ENCODE data around the gene ZNF277. TPM values are rescaled to one million over a fixed set of nuclear protein-coding genes. Genes with fewer than 3 reads are reported as not detected.
A peak's percentile ranks its signal among the peaks of the same experiment; 100 is the strongest.

The ZNF277 gene
- total RNA-seq, 1 donor from 2014 or later, result 14.0 TPM

DNA sequence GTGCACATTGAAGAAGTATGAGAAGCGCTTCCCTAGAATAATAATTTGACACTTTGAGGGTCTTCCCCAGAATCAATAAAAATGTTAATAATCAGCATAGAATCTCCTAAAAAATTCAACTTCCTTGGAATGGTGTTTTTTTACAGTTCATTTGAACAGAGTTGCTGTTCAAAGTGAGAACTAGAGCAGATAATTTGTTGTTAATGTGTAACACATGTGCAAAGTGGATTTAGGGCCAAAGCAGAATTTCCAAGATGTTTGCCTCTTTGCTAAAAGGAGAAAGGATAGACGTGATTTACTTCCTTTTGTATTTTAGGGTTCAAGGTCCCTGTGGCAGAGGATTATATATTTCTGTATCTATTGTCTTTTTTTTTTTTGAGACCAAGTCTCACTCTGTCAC is 73.8 kb downstream of the ZNF277 start:
- intact Hi-C loops (cut with micrococcal nuclease), result no loop called here
- no peak overlapping the region for H3K4me3 Mint-ChIP-seq
- H3K4me1 Mint-ChIP-seq (ENCODE audit: low read depth), result no peaks in the 10 kb centered on the region
- DNase-seq (ENCODE audit: low spot score), result no peak
- H3K36me3 Mint-ChIP-seq (ENCODE audit: low read depth), result no peaks in the 10 kb centered on the region
- no peaks in the 10 kb centered on the region for H3K27me3 Mint-ChIP-seq (ENCODE audit: insufficient read depth)
- H3K27ac Mint-ChIP-seq, result no peak overlapping the region
- H3K9me3 Mint-ChIP-seq, result no peaks in the 10 kb centered on the region

DNA sequence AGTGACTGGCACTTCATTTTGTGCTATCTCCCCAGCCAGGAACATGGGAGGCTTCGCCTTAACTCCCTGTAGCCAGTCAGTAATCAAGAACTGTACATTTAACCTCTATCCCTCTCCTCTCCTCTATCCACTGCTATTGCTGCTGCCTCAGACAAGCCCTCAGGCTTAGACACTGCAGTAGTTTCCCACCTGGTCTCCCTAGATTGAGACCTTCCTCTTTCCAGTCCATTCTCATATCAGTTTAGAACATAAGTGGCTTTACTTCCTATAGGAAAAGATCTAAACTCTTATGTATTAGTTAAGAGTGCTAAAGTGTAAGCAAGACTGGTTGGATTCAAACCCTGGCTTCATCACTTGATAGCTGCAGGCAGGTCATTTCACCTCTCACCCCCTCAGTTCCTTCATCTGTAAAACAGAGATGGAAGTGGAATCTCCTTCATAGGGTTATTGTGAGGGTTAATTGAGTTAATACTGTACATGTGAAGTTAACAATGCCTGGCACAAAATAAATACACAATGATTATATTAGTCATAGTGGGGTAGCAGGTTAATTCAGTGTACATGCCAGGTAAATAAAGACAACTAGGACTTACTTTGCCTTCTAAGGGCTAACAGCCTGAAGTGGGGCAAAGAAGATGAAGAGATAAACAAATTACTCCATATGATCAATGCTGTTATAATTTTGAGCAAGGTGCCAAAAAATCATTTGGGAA is 76.1 kb downstream of the ZNF277 start:
- Mint-ChIP-seq H3K4me1 (ENCODE audit: low read depth) (peaks cover 8% of the 10 kb centered on the region), H3K4me3 (no peak overlapping the region), H3K9me3 (no peaks in the 10 kb centered on the region), H3K27me3 (ENCODE audit: insufficient read depth) (no peaks in the 10 kb centered on the region), H3K27ac (no peak overlapping the region), H3K36me3 (ENCODE audit: low read depth) (peaks cover 4% of the 10 kb centered on the region)
- intact Hi-C loops (cut with micrococcal nuclease), result no loop called here
- DNase-seq (ENCODE audit: low spot score), result no peak

DNA sequence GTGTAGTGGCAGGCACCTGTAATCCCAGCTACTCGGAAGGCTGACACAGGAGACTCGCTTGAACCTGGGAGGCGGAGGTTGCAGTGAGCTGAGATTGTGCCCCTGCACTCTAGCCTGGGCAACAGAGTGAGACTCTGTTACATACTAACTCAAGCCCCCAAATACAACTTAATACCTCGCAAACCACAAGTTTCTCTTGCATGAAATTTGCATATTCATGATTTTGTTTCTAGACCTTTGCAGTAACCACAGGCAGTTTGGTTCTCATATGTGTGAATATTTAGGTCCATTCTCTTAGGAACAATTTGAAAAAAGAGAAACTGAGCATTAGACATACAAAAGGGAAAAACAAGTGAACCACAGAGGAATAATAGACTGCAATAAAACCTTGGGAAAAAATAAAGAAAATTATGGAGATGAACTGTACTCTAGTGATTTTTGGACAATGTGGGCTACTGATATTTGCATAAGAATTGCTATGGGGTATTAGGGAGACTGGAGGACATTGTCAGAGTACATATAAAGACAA is 77.0 kb downstream of the ZNF277 start:
- no peaks in the 10 kb centered on the region for H3K9me3 Mint-ChIP-seq
- no peaks in the 10 kb centered on the region for H3K27me3 Mint-ChIP-seq (ENCODE audit: insufficient read depth)
- intact Hi-C loops (cut with micrococcal nuclease), result no loop called here
- H3K36me3 Mint-ChIP-seq (ENCODE audit: low read depth), result peaks cover 8% of the 10 kb centered on the region
- DNase-seq (ENCODE audit: low spot score), result no peak
- no peak overlapping the region for H3K27ac Mint-ChIP-seq
- H3K4me3 Mint-ChIP-seq, result no peak overlapping the region
- peaks cover 8% of the 10 kb centered on the region for H3K4me1 Mint-ChIP-seq (ENCODE audit: low read depth)

DNA sequence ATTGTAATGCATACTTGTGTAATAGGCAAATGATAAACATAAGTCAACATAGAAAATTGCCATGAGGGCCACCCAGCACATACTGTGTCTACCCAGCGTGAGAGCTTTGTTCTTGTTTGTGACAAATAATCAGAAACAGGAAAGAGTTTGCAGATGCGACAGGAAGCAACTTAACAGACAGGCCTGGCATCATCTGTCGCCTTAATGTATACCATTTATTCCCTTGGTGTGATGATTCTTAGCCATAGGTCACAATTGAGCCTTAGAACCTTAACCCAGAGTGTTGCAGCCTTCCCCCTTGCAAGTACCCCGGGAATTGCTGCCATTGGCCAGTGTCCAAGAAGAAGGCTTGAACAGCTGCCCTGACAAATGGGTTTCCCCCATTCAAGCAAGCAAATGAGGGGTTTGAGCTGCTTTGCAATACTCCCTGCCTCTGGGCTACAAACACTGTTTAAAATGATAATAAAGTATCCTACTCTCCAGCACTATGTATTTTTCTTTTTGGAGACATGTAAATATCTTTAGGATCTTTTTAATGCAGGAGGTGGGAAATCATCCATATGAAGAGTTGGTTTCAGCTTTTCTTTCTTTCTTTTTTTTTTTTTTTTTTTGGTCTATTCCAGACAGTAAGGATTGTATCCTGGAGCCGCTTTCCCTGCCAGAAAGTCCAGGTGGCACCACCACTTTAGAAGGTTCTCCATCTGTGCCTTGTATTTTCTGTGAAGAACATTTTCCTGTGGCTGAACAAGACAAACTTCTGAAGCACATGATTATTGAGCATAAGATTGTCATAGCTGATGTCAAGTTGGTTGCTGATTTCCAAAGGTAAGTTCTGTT is 80.0 kb downstream of the ZNF277 start:
- Mint-ChIP-seq H3K4me3 (no peak overlapping the region), H3K27me3 (ENCODE audit: insufficient read depth) (peaks cover 1% of the 10 kb centered on the region), H3K4me1 (ENCODE audit: low read depth) (peaks cover 8% of the 10 kb centered on the region), H3K27ac (no peak overlapping the region), H3K36me3 (ENCODE audit: low read depth) (peaks cover 10% of the 10 kb centered on the region), H3K9me3 (no peaks in the 10 kb centered on the region)
- no peak for DNase-seq (ENCODE audit: low spot score)
- intact Hi-C loops (cut with micrococcal nuclease), result no loop called here

DNA sequence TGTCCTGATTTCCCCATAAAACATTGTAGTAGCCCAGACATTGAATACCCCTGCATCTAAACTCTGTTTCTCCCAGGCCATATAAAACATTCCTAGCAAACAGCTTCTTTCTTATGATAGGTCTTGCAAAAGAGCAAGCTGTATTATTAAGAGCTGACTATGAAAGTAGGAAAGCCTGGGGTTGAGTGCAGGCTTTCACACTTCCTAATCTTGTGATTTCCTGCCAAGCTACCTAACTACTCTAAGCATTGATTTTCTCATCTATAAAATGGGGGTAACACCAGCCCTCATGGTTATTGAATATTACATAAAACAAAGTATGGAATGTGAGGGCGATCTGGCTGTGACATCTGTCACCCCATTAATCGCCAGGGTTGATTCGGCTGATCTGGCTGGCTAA is 81.8 kb downstream of the ZNF277 start:
- Mint-ChIP-seq H3K36me3 (ENCODE audit: low read depth) (peaks cover 10% of the 10 kb centered on the region), H3K27ac (no peak overlapping the region), H3K27me3 (ENCODE audit: insufficient read depth) (peaks cover 1% of the 10 kb centered on the region), H3K4me3 (no peak overlapping the region), H3K4me1 (ENCODE audit: low read depth) (peaks cover 8% of the 10 kb centered on the region), H3K9me3 (no peaks in the 10 kb centered on the region)
- intact Hi-C loops (cut with micrococcal nuclease), result no loop called here
- no peak for DNase-seq (ENCODE audit: low spot score)

DNA sequence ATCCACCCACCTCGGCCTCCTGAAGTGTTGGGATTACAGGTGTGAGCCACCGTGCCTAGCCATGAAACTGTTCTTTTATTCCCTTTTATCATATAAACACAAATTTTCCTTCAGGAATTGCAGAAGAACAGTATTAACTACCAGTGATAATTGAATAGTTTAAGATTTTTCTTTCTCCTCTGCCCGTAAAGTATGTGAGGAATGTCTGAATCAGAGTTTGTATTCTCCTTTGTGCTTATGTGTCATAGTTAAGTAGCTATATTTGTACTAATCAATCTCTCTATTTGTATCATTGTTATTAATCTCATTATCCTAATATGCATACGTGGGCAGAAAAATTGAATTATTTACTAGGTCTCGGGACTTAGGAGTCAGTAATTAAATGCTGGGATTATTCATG is 83.6 kb downstream of the ZNF277 start:
- H3K4me1 Mint-ChIP-seq (ENCODE audit: low read depth), result peaks cover 8% of the 10 kb centered on the region
- intact Hi-C loops (cut with micrococcal nuclease), result no loop called here
- H3K4me3 Mint-ChIP-seq, result no peak overlapping the region
- H3K27me3 Mint-ChIP-seq (ENCODE audit: insufficient read depth), result peaks cover 1% of the 10 kb centered on the region
- H3K36me3 Mint-ChIP-seq (ENCODE audit: low read depth), result peaks cover 10% of the 10 kb centered on the region
- no peaks in the 10 kb centered on the region for H3K9me3 Mint-ChIP-seq
- H3K27ac Mint-ChIP-seq, result no peak overlapping the region
- DNase-seq (ENCODE audit: low spot score), result no peak

DNA sequence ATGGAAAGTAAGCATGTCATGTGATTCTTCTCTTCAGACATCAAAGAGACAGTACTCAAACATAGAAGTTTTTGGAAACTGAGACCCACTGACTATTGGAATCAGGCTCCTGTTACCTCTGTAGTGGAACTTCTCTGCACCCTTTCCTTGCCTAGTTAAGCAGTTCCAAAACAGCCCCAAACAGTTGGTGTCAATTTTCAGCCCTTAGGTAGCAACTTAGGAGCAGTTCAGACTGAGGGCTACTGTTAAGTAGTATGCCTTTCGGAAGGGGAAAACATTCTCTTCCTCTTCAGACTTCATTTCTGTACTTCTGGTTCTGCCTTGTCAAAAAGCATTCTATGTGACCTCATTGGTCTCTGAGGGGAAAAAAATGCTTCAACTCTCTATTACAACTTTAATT is 85.7 kb downstream of the ZNF277 start:
- no peak overlapping the region for H3K27ac Mint-ChIP-seq

DNA sequence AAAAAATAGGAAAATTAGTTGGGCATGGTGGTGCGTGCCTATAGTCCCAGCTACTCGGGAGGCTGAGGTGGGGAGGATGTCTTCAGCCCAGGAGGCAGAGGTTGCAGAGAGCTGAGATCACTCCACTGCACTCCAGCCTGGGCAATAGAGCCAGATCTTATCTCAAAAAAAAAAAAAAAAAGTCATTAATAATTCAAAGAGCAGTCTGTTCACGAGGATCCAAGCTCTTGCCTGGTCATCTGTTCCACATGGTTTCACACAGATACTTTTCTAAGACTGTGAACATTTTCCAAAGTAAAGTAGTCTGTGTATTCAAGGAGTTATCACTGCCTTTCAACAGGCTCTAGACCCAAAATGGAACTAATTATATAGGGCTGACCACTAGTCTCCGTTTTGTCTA is 86.9 kb downstream of the ZNF277 start:
- no peak overlapping the region for H3K4me3 Mint-ChIP-seq
- H3K9me3 Mint-ChIP-seq, result no peaks in the 10 kb centered on the region
- no peaks in the 10 kb centered on the region for H3K4me1 Mint-ChIP-seq (ENCODE audit: low read depth)
- H3K36me3 Mint-ChIP-seq (ENCODE audit: low read depth), result peaks cover 4% of the 10 kb centered on the region
- peaks cover 1% of the 10 kb centered on the region for H3K27me3 Mint-ChIP-seq (ENCODE audit: insufficient read depth)
- DNase-seq (ENCODE audit: low spot score), result no peak
- H3K27ac Mint-ChIP-seq, result no peak overlapping the region
- intact Hi-C loops (cut with micrococcal nuclease), result no loop called here

More for the DNA sequence above, 85.7 kb downstream of the ZNF277 start:
- Mint-ChIP-seq H3K36me3 (ENCODE audit: low read depth) (peaks cover 7% of the 10 kb centered on the region), H3K9me3 (no peaks in the 10 kb centered on the region), H3K27me3 (ENCODE audit: insufficient read depth) (peaks cover 1% of the 10 kb centered on the region), H3K4me1 (ENCODE audit: low read depth) (no peaks in the 10 kb centered on the region), H3K4me3 (no peak overlapping the region)
- intact Hi-C loops (cut with micrococcal nuclease), result no loop called here
- no peak for DNase-seq (ENCODE audit: low spot score)

DNA sequence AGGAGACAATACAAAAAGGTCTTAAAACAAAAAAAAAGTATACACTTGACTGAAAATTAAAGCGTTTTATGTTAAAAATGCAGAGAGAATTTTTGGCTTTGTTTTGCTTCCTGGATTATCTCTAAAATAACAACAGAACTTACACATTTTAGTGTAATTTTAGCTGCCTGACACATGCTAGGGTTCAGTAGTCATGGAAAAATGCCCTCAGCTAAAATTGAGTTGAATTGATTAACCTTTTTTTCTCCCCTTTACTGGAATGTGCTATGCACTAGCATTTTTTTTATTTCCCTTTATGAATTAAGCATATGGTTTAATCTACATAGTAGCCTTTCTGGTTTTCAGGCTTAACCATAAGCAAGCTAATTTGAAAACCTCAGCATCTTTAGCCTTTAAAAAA is 89.9 kb downstream of the ZNF277 start:
- DNase-seq (ENCODE audit: low spot score), result no peak
- intact Hi-C loops (cut with micrococcal nuclease), result no loop called here
- Mint-ChIP-seq H3K36me3 (ENCODE audit: low read depth) (peaks cover 4% of the 10 kb centered on the region), H3K27me3 (ENCODE audit: insufficient read depth) (no peaks in the 10 kb centered on the region), H3K4me1 (ENCODE audit: low read depth) (no peaks in the 10 kb centered on the region), H3K27ac (no peak overlapping the region), H3K9me3 (no peaks in the 10 kb centered on the region), H3K4me3 (no peak overlapping the region)

DNA sequence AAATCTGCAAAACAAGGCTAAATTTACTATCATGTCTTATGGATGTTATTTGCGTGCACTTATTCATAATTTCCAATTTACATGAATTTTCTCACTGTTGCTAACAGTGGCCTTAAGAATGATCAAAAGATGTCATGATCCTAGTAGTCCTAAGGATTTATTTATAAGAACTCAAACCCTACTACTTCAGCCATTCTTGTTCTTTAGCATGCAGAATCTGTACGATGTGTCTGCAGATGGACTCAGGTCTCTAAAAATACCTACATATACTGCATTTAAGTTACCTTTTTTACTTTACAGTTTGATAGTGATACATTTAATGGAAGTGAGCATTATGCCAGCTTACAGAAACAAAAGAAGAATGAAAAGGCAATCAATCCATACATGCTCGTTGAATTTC is 91.2 kb downstream of the ZNF277 start:
- no peak overlapping the region for H3K4me3 Mint-ChIP-seq
- H3K27ac Mint-ChIP-seq, result no peak overlapping the region
- H3K36me3 Mint-ChIP-seq (ENCODE audit: low read depth), result peaks cover 4% of the 10 kb centered on the region
- no peaks in the 10 kb centered on the region for H3K27me3 Mint-ChIP-seq (ENCODE audit: insufficient read depth)
- DNase-seq (ENCODE audit: low spot score), result no peak
- peaks cover 4% of the 10 kb centered on the region for H3K4me1 Mint-ChIP-seq (ENCODE audit: low read depth)
- intact Hi-C loops (cut with micrococcal nuclease), result no loop called here
- H3K9me3 Mint-ChIP-seq, result no peaks in the 10 kb centered on the region

DNA sequence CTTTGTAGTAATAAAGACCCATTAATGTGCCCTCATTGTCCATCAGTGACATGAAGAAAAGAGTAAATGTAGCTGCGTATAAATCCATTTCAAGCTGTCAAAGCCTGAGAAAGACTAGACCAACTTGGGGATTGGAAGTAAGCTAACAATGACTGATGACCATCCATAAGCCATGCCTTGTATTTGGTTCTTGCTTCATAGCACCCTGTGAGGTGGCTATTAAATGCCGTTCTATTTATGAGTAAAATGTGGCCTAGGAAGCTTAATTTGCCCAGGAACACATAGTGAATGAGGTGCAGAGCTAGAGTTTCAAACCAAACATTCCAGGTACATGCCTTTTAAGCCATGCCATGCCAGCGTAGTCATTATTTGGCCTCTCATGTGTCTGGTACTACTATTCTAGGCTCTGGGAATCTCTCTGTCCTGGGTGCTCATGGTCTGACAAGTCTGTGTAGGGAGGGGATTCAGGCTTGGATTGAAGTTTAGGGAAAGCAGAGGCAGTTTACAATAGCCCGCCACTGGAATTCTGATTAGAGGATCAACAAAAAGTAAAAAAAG is 92.1 kb downstream of the ZNF277 start:
- peak overlapping the region; percentile 5 for H3K27ac Mint-ChIP-seq
- no peaks in the 10 kb centered on the region for H3K9me3 Mint-ChIP-seq
- H3K4me3 Mint-ChIP-seq, result no peak overlapping the region
- H3K4me1 Mint-ChIP-seq (ENCODE audit: low read depth), result peaks cover 6% of the 10 kb centered on the region
- DNase-seq (ENCODE audit: low spot score), result no peak
- intact Hi-C loops (cut with micrococcal nuclease), result no loop called here
- no peaks in the 10 kb centered on the region for H3K27me3 Mint-ChIP-seq (ENCODE audit: insufficient read depth)
- H3K36me3 Mint-ChIP-seq (ENCODE audit: low read depth), result peaks cover 4% of the 10 kb centered on the region

DNA sequence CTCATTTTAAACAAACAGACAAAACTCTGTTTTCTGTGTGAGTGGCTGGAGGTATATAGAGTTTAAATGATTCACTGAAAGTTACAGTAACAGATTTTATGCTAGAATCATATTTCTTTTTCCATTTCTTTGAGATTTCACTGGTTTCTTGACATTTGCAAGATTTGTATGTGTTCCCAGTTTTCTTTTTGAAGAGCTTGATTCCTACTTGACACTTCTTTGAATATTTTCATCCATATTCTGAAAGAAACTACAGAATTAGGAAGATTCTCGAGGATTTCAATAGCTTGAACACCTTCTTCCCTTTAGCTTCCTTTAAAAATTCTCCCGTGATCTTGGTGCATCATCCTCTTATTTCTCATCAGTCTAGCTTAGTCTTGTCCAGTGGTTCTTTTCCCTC is 93.6 kb downstream of the ZNF277 start:
- Mint-ChIP-seq H3K36me3 (ENCODE audit: low read depth) (peaks cover 4% of the 10 kb centered on the region), H3K9me3 (no peaks in the 10 kb centered on the region), H3K27ac (no peak overlapping the region), H3K4me1 (ENCODE audit: low read depth) (peaks cover 6% of the 10 kb centered on the region), H3K4me3 (no peak overlapping the region), H3K27me3 (ENCODE audit: insufficient read depth) (no peaks in the 10 kb centered on the region)
- intact Hi-C loops (cut with micrococcal nuclease), result no loop called here
- DNase-seq (ENCODE audit: low spot score), result no peak

DNA sequence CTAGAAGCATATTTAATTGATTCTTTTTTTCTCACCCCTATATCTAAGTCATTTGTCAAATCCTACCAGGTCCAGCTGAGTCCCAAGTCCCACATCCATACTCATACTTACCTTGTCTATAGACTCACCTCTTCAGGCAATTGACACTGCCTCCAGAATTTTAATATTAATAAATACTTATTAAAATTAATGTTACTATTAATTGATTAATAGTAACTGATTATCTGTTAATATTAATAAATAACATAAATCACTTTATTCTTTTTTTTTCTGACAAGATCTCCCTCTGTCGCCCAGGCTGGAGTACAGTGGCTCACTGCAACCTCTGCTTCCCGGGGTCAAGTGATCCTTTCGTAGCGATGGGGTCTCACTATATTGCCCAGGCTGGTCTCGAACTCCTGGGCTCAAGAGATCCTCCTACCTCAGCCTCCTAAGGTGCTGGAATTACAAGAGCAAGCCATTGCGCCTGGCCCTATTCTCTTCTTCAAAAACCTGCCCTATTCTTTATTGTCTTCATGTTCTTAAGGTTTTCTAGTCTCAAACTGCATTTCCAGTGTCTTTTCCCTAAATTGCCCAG is 94.4 kb downstream of the ZNF277 start:
- no peaks in the 10 kb centered on the region for H3K9me3 Mint-ChIP-seq
- peaks cover 6% of the 10 kb centered on the region for H3K4me1 Mint-ChIP-seq (ENCODE audit: low read depth)
- peaks cover 4% of the 10 kb centered on the region for H3K36me3 Mint-ChIP-seq (ENCODE audit: low read depth)
- DNase-seq (ENCODE audit: low spot score), result no peak
- H3K27me3 Mint-ChIP-seq (ENCODE audit: insufficient read depth), result no peaks in the 10 kb centered on the region
- no peak overlapping the region for H3K4me3 Mint-ChIP-seq
- intact Hi-C loops (cut with micrococcal nuclease), result no loop called here
- no peak overlapping the region for H3K27ac Mint-ChIP-seq
